Ramos (cell line): Measurements from ENCODE around the gene SH3PXD2A.

ENCODE experiments used
- in situ Hi-C: fragments of 300-500 bp; cut with MboI; formaldehyde crosslinking; loops from one replicate; pipeline ENCODE4 v1.14.3; 2022; ENCODE audit warnings: low sequenced_read_pairs; ENCODE audit not compliant: unreplicated experiment

Gene SH3PXD2A

DNA sequence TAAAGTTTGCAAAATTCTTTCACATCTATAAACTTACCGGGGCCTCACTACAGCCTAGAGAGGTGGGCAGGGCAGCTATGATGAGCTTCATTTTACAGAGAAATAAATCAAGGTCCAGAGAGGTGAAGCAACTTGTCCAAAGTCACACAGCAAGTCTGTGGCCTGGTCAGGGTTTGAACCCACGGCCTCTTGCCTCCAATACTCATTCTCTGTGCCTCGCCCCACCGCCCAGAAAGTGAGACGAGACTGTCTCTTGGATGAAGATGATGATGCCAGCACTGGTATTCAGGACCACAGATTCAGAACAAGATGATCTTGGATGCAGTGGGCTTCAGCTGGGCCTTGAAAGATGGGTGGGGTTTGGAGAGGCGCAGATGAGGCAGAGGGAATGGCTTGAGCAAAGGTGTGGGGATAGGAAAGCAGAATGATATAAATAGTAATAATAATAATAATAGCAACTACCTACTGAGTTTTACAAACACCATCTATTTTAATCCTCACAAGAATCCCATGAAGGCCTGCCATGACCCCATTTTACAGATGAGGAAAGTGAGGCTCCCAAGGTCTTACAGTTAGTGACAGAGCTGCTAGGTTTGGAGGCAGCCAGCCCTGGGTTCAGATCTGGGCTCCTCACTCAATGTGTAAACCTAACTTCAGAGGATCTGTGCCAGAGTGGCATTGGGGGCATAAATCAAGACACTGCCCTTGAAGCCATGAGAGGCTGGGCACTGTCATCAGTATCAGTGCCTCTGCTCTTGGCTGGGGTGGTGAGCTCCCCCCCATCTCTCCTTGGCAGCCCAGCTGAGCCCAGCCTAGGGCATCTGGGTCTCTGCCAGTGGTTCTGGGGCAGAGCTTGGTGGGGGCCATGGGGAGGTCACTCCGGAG lies 291.9 kb downstream of the SH3PXD2A start:
- in situ Hi-C loops = no loop called here

DNA sequence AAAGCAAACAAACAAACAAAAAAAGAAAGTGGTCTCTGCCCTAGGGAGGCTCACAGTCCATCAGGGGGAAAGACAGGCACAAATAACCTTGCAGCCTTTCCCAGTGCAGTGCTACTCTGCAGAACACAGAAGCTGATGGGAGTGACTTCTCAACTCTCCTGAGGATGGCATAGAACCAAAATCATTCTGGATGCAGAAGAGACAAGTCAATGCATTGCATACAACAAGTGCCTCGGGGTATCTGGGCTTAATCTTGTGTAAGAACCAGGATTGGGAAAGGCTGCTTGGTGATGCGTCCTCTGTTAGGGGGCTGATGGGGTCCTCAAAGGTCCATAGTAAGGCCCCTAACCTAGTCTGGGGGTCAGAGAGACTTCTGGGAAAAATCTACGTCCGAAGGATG lies 293.0 kb downstream of the SH3PXD2A start:
- in situ Hi-C loops = no loop called here

DNA sequence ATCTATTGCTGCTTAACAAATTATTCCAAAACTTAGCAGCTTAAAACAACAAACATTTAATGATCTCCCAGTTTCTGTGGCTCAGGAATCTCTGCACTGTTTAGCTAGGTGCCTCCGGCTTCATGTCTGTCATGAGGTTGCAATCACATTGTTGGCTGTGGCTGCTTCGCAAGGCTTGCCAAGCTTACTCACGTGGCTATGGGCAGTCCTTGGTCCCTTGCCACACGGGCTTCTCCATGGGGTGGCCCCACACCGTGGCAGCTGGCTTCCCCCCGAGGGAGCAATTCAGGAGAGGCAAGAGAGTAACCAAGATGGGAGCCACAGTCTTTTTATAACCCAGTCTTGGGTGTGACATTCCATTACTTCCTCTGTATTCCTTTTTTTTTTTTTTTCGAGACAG lies 294.5 kb downstream of the SH3PXD2A start:
- in situ Hi-C loops = no loop called here

DNA sequence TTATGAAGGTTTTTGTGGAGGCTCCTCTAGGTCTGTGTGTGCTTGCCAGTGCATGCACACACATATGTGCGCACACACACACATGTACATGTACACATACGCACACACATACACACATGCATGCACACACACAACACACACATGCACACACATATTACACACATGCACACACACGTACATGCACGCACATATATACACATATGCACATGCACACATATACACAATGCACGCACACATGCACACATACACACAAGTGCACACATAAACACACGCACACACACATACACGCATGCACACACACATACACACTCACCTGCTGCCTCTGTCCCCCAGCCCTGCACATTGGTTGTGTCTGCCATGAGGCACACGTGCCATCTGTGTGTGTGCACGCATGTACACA lies 295.6 kb downstream of the SH3PXD2A start:
- in situ Hi-C loops = no loop called here

DNA sequence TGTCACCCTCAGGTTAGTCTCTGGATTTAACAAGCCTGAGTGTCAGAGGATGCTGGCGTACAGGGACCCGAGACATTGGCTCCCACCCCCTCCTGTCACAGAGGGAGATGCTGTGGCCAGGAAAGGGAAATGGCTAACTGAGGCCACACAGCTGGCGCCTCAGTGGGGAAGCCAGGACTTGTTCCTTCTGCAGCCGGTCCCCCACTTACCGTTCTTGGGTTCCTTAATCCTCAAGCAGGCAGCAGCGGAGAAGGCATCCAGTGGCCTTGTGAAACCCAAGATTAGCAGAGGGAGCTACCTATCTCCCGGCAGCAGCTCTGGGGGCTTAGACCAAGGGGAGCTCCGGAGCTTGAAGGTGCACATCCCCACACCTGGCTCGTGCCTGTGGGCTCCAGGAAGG lies 296.5 kb downstream of the SH3PXD2A start:
- in situ Hi-C loops = no loop called here

DNA sequence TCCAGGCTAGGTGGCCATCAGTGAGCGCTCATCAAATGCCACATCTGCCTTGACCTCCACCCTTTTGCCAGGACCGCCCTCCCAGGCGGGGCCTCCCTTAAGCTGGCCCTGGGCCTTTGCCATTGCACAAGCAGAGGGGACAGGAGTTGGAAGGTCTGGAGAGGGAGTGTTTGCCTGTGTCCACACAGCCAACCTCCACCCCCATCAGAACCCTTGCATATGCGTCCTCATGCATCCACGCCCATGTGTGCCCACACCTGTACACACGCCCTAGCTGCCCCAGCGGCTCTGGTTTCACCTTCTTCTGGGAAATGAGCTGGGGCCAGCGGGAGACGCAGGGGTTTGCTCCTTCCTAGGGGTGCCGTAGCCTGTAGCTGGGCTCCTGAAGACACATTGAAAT lies 297.9 kb downstream of the SH3PXD2A start:
- in situ Hi-C loops = no loop called here

DNA sequence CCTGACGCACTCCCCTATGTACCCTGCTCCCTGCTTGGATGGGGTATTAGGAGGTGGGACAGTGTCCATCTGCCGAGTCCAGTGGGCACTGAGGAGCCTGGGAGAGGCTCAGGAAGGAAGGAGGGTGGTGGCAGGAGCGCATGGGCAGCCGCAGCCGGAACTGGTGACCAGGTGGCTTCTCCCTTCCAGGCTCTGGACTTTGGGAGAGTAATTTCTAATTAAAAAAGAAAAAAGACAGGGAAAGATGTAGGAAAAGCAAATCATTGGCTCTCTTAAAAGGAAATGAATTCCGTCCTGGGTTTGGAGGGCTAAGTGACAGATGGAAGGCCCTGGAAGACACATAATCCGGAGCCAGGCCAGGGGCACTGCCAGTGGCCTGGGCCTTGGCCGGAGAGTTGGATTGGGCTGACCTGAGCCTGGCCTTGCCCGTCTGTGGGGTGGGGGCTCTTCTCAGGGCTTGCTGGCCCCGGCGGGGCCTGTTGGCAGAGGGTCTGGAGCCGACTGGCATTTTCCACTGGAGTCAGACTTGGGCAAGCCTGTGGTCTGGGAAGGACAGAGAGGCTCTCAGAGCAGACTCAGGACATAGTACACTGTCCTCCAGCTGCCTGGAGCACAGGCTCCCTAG lies 298.9 kb downstream of the SH3PXD2A start:
- in situ Hi-C loops = no loop called here

DNA sequence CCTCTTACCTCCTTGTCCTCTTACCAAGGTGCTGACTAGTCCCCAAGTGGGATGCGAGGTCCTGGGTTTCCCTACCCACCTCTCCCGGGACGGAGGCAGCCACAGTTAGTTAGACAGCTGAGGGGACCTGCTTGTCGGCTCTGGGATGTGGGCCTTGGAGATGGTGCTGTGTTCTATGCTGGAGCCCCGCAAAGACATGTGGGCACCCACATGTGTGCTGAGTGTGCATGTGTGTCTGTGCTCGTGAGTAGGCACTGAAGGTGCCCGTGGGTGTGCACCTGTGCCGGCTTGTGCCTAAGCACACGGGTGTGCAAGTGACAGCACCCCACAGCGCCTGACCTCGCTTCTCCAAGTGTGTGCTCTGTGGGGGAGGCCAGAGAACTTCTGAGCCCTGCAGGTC lies 299.7 kb downstream of the SH3PXD2A start:
- in situ Hi-C loops = no loop called here

DNA sequence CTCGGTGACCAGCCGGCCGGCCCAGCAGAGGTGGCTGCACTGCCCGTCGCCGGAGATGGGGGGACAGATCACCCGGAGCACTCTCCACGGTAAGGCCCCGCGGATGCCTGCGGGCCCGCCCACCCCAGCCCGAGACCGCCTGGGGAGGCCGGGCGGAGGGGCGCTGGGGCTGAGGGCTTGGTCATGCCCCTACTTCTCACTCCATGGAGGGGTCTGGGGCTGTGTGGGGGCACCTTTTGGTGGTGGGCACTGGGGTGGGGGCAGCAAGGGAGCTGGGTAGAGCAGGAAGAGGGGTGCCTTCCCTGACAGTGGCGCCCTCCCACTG lies 300.1 kb downstream of the SH3PXD2A start:
- in situ Hi-C loops = no loop called here

DNA sequence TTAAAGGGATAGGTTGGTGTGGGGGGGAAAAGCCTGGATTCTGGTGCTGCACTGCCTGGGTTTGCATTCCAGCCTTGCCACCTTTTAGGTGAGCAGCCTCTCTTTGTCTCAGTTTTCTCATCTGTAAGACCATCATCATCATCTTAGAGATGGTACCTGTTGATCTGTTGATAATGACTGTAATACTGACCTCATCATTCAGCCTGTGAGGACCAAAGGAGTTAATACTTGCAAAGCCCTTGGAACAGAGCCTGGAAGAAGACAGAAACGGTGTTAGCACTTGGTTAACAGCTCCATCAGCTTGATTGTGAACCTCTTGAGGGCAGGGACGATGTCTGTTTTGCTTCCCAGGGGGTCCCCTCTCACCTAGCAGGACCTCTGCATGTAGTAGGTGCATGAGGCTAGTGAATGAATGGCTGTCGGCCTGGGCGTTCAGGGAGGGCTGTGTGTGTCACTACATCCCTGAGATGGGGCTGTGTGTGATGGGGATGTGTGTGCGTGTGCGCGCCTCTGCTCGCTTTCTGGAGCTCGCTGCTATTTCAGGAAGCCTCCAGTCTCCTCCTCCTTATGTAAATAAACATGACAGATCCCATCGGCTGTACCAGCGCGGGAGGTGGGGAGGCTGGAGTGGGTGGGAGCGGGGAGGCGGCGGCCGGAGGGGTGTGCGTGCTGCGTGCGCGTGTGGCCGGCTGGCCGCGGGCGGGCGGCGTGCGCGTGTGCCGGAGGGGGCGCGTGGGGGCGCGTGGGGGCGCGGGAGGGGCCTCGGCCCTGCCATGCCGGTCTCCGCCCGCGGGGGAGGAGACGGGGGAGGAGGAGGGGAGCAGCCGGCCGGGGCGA lies 300.7 kb downstream of the SH3PXD2A start:
- in situ Hi-C loops = no loop called here

DNA sequence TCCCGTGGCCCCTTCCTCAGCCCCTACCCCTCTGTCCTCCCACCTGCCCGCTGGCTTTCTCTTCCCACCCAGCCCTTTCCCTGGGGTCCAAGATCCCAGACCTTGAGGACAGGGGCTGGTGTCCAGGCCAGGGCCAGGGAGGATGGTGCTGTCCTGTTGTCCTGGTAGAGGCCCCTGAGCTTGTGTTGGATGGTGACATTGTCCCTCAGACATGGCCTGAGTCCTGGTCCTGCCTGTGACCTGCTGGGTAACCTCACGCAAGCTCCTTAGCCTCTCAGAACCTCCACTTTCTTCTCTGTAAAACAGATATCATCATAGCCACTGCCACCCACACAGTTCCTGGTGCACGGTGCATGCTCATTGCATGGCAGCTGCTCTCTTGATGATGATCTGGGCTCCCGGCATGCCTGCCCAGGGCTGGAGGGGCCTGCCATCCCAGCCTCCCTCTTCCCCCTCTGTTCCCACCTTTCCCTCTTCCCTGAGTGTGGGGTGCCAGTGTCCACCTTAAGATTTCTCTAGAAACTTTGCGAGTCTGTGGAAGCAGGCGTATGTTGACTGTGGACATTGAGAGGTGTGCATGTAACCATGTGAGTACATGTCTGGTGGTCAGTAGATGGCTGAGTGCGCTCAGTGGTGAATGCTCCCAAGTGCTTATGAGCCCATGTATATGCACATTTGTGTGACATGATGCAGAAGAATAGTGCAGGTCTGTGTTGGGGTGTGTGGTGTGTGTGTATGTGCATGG lies 301.5 kb downstream of the SH3PXD2A start:
- in situ Hi-C loops = no loop called here

DNA sequence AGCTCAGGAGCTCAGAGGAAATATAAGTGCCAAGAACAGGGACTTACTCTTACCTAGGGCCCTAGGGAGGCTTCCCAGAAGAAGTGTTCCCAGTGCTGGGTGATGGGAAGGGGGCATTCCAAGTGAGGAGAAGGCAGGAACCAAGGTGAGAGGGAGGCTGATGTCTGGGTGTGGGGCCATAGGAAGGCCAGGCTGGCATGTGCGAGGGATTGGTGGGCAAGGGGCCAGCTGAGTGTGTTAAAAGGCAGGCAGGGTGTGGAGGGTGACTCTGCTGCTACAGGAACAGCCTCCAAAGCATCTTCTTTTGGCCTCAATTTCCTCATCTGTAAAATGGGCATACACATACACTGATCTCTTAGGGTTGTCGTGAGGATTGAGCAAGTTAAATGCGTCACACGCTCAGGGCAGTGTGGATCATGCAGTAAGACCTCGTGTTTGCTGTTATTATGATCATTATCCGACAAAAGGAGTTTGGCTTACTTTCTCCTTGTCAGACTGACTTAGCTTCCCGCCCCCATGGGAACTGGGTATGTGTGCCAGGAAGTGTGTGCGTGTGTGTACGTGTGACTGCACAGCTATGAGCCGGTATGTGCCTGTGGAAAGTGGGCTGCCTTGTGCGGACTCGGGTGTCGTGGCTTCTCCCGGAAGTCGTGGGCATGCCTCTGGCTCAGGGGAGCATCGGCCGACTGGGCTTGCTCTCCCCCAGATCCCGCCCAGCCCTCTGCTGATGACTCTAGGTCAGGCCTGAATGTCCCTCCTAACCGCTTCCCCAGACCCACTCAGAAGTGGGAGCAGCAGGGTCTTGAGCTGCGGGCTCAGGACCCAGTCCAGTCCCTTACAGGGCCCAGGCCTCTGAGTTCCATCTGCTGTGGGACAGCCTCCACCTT lies 302.3 kb downstream of the SH3PXD2A start:
- in situ Hi-C loops = no loop called here

DNA sequence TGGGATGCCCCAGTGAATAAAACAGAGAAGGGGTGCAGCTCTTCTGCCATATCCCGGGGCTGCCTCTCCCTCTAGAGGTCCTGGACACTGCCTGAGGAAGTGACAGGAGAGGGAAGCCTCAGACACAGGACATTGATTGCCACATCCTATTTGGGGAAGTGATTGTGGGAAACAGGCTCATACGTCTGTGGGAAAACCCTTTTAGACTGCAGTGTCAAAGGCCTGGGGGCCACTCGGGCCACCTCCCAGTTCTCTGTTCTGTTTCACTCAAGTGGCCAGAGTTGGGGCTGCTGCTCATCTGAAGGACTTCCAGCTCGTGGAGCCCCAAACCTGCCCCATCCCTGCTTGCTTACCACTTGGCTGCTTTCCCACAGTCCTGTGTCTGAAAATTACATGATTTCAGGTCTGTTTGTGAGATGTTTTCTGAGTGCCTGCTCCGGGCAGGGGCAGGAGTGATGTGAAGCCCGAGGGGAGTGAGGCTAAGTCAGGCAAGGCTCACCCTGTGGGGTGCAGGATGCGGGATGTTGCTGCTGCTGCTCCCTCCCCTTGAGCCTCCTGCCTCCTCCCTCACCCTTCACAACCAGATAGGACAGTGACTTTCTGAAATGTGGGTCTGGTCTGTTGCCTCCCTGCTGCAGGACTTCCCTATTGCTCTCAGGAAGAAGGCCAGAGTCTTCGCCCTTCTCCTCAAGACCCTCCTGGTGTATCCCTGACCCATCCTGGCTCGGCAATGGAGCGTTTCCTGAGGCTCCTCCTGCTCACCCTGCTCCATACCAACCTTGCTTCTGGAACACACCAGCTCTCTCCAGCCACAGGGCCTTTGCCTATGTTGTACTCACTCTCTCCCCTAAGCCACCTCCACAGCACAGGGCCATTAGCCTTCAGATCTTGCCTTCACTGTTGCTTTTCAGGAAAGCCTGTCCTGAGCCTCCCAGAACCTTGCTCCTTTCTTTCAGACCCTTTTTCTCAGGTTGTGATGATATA lies 303.5 kb downstream of the SH3PXD2A start:
- in situ Hi-C loops = no loop called here

DNA sequence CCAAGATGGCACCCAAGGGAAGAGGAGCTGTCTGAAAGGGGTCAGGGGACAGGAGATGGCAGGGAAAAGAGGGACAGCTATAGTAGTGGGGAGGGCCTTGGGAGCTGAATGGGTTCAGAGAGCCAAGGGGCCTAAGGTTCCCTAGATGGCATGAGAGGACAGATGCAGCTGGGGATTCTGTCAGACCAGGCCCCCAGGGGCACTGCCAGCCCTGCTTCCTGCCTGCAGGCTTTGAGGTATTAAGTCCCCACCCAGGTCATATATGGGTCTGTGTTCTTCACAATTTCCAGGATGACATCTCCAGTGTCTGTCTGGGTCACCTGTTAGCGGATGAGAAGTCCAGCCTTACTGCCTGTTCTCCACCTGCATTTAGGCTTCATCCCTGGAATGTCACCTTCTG lies 305.1 kb downstream of the SH3PXD2A start:
- in situ Hi-C loops = no loop called here

DNA sequence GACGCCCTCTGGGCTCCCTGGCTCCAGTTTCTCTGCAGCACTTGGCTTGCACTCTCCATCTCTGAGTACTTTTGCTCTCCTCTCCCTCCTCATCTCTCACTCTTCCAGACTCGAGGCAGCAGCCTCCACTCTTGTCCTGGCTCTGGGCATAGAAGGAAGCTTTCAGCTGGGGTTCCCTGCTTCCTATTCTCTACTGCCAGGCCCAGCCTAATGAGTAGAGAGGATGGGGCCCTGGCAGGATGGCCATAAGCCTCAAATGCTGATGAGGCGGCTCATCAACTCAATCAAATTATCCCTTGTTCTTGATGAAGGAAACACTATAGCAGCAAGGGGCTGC lies 306.1 kb downstream of the SH3PXD2A start:
- in situ Hi-C loops = no loop called here

DNA sequence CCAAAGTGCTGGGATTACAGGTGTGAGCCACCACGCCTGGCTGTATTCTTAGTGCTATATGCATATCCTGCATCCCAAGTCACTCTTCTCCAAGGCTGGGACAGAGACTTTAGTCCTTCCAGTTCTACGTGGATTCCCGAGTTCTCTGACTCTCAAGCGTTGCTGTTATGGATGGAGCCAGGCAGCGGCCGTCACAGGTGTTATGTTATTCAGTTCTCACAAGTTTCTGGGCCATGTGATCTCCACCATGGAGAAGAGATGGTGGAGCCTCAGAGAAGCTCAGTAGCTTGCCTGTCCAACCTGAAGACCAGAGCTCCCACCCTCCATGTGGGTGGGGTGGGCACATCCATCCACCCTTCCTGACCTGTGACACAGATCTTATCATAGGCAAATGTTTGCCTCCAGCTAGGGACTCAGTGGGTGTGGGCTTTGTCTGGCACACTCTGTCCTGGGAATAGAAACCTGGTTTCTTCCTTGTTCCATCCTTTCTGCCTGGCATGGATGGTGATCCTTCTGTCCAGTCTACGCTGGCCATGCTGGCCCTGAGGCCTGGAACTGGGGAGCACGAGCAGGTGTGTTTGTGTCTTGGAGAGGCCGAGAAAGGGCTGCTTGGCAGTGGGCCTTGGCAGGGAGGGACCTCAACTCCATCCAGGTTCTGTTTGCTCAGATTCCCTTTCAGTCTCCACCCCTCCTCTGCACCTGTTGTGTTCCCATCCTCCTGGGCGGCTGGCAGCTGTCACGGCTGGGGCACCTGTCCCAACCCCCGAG lies 306.6 kb downstream of the SH3PXD2A start:
- in situ Hi-C loops = no loop called here

DNA sequence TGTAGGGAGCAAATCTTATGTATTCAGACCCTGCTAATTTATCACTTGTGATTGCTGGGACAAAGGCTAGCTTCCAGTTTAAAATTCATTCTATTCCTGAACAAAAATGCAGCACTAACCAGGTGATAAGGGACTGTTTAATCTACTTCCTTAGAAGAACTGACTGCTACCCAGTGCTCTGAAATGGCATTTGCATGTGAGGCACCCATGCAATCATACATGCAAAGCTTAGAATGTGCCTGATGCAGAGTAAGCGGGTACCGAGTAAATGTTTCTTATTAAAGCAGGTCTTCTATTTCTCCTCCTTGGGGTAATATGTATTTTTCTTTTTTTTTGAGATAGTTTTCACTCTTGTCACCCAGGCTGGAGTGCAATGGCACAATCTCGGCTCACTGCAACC lies 307.4 kb downstream of the SH3PXD2A start:
- in situ Hi-C loops = no loop called here
